ENCODE data around the gene LSG1.

- TF ChIP-seq POLR2A (IDR thresholded peaks at IDR 0.05; ENCODE audit: low read depth) = no peak
- TF ChIP-seq, protein P1, sequence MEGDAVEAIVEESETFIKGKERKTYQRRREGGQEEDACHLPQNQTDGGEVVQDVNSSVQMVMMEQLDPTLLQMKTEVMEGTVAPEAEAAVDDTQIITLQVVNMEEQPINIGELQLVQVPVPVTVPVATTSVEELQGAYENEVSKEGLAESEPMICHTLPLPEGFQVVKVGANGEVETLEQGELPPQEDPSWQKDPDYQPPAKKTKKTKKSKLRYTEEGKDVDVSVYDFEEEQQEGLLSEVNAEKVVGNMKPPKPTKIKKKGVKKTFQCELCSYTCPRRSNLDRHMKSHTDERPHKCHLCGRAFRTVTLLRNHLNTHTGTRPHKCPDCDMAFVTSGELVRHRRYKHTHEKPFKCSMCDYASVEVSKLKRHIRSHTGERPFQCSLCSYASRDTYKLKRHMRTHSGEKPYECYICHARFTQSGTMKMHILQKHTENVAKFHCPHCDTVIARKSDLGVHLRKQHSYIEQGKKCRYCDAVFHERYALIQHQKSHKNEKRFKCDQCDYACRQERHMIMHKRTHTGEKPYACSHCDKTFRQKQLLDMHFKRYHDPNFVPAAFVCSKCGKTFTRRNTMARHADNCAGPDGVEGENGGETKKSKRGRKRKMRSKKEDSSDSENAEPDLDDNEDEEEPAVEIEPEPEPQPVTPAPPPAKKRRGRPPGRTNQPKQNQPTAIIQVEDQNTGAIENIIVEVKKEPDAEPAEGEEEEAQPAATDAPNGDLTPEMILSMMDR (IDR thresholded peaks at IDR 0.05) = no peak
- TF ChIP-seq EP300 (IDR thresholded peaks at IDR 0.05) = no peak
Observed at GRCh38 chr3:194598771-194599557, 73.0 kb downstream of the LSG1 start.
